ENCODE measurements around the gene TGFB2.

Gene TGFB2

DNA sequence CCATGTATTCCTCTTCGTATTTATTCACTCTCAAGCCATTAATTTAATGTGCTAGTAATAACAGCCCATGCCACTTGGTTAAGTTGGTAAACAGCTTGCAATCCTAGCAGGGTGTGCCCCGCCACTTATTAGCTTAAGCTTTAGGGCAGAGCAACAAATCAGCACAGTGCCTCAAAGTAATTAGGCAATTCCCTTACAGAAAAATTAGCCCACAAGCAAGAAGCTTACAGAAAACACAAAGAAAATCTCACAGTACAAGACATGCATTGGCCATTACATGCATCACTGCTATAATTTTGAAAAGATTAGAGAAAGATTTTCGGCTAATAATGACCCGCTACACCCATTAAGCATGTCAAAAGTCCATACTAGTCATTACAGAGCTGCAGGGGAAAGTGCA lies 47.6 kb downstream of the TGFB2 start:
- no peak overlapping the region for H3K27ac ChIP-seq (ENCODE audit: low read length)
- no peaks in the 10 kb centered on the region for H3K9me3 ChIP-seq (ENCODE audit: control insufficient read depth in 2 of 2, low read length in 2 of 2)
- no peak overlapping the region for H3K9ac ChIP-seq (ENCODE audit: low read length in 2 of 2)
- peaks cover 2% of the 10 kb centered on the region for H3K4me1 ChIP-seq (ENCODE audit: control insufficient read depth, insufficient read depth, low read length)
- H3K4me3 ChIP-seq (ENCODE audit: low read length in 2 of 2), result no peak overlapping the region
- no peaks in the 10 kb centered on the region for H3K36me3 ChIP-seq (ENCODE audit: control insufficient read depth in 2 of 2, insufficient read depth in 2 of 2, low read length in 2 of 2)
- no peaks in the 10 kb centered on the region for H3K27me3 ChIP-seq (ENCODE audit: control insufficient read depth in 1 of 2, insufficient read depth in 2 of 2, low read length in 2 of 2)

GRCh38 chr1:218394416-218394815 lies 49.3 kb downstream of the TGFB2 start:
- H3K27me3 ChIP-seq (ENCODE audit: control insufficient read depth in 1 of 2, insufficient read depth in 2 of 2, low read length in 2 of 2), result no peaks in the 10 kb centered on the region
- H3K9me3 ChIP-seq (ENCODE audit: control insufficient read depth in 2 of 2, low read length in 2 of 2), result no peaks in the 10 kb centered on the region
- no peak overlapping the region for H3K27ac ChIP-seq (ENCODE audit: low read length)
- no peak overlapping the region for H3K9ac ChIP-seq (ENCODE audit: low read length in 2 of 2)
- H3K36me3 ChIP-seq (ENCODE audit: control insufficient read depth in 2 of 2, insufficient read depth in 2 of 2, low read length in 2 of 2), result no peaks in the 10 kb centered on the region
- H3K4me1 ChIP-seq (ENCODE audit: control insufficient read depth, insufficient read depth, low read length), result no peaks in the 10 kb centered on the region
- no peak overlapping the region for H3K4me3 ChIP-seq (ENCODE audit: low read length in 2 of 2)

- Histone ChIP-seq H3K4me3 (ENCODE audit: low read length in 2 of 2) (no peak overlapping the region), H3K9ac (ENCODE audit: low read length in 2 of 2) (no peak overlapping the region), H3K9me3 (ENCODE audit: control insufficient read depth in 2 of 2, low read length in 2 of 2) (no peaks in the 10 kb centered on the region), H3K4me1 (ENCODE audit: control insufficient read depth, insufficient read depth, low read length) (peaks cover 2% of the 10 kb centered on the region), H3K27me3 (ENCODE audit: control insufficient read depth in 1 of 2, insufficient read depth in 2 of 2, low read length in 2 of 2) (no peaks in the 10 kb centered on the region), H3K27ac (ENCODE audit: low read length) (no peak overlapping the region), H3K36me3 (ENCODE audit: control insufficient read depth in 2 of 2, insufficient read depth in 2 of 2, low read length in 2 of 2) (no peaks in the 10 kb centered on the region)
Measured at GRCh38 chr1:218394989-218395388, 49.9 kb downstream of the TGFB2 start.

DNA sequence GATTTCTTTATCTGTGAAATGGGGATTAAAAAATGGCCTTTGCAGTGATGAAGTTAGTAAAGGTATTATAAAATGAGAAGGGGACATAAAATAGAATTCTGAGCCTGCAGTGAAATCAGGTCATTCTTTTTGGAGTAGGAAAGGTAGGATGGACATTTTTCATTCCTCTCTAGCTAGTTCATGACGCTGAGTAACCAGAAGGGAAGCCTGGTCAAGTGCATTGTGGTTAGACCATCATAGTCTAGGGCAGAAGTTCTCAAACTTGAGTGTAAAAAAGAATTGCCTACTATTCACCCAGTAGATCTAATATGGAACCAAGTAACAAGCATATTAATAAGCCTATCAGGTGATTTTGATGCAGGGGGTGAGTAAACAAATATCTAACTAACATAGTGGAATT lies 50.8 kb downstream of the TGFB2 start:
- no peak overlapping the region for H3K9ac ChIP-seq (ENCODE audit: low read length in 2 of 2)
- no peaks in the 10 kb centered on the region for H3K36me3 ChIP-seq (ENCODE audit: control insufficient read depth in 2 of 2, insufficient read depth in 2 of 2, low read length in 2 of 2)
- H3K27ac ChIP-seq (ENCODE audit: low read length), result no peak overlapping the region
- no peaks in the 10 kb centered on the region for H3K9me3 ChIP-seq (ENCODE audit: control insufficient read depth in 2 of 2, low read length in 2 of 2)
- H3K27me3 ChIP-seq (ENCODE audit: control insufficient read depth in 1 of 2, insufficient read depth in 2 of 2, low read length in 2 of 2), result no peaks in the 10 kb centered on the region
- H3K4me3 ChIP-seq (ENCODE audit: low read length in 2 of 2), result no peak overlapping the region
- peaks cover 6% of the 10 kb centered on the region for H3K4me1 ChIP-seq (ENCODE audit: control insufficient read depth, insufficient read depth, low read length)

GRCh38 chr1:218397752-218398339 lies 52.7 kb downstream of the TGFB2 start:
- Histone ChIP-seq H3K27ac (ENCODE audit: low read length) (no peak overlapping the region), H3K4me1 (ENCODE audit: control insufficient read depth, insufficient read depth, low read length) (peaks cover 23% of the 10 kb centered on the region), H3K27me3 (ENCODE audit: control insufficient read depth in 1 of 2, insufficient read depth in 2 of 2, low read length in 2 of 2) (no peaks in the 10 kb centered on the region), H3K9me3 (ENCODE audit: control insufficient read depth in 2 of 2, low read length in 2 of 2) (no peaks in the 10 kb centered on the region), H3K36me3 (ENCODE audit: control insufficient read depth in 2 of 2, insufficient read depth in 2 of 2, low read length in 2 of 2) (no peaks in the 10 kb centered on the region), H3K9ac (ENCODE audit: low read length in 2 of 2) (no peak overlapping the region), H3K4me3 (ENCODE audit: low read length in 2 of 2) (no peak overlapping the region)

GRCh38 chr1:218400624-218401023 lies 55.5 kb downstream of the TGFB2 start:
- no peak overlapping the region for H3K4me3 ChIP-seq (ENCODE audit: low read length in 2 of 2)
- H3K36me3 ChIP-seq (ENCODE audit: control insufficient read depth in 2 of 2, insufficient read depth in 2 of 2, low read length in 2 of 2), result no peaks in the 10 kb centered on the region
- H3K27me3 ChIP-seq (ENCODE audit: control insufficient read depth in 1 of 2, insufficient read depth in 2 of 2, low read length in 2 of 2), result no peaks in the 10 kb centered on the region
- no peak overlapping the region for H3K9ac ChIP-seq (ENCODE audit: low read length in 2 of 2)
- peaks cover 31% of the 10 kb centered on the region for H3K4me1 ChIP-seq (ENCODE audit: control insufficient read depth, insufficient read depth, low read length)
- H3K9me3 ChIP-seq (ENCODE audit: control insufficient read depth in 2 of 2, low read length in 2 of 2), result no peaks in the 10 kb centered on the region
- peak overlapping the region; percentile 75 for H3K27ac ChIP-seq (ENCODE audit: low read length)

DNA sequence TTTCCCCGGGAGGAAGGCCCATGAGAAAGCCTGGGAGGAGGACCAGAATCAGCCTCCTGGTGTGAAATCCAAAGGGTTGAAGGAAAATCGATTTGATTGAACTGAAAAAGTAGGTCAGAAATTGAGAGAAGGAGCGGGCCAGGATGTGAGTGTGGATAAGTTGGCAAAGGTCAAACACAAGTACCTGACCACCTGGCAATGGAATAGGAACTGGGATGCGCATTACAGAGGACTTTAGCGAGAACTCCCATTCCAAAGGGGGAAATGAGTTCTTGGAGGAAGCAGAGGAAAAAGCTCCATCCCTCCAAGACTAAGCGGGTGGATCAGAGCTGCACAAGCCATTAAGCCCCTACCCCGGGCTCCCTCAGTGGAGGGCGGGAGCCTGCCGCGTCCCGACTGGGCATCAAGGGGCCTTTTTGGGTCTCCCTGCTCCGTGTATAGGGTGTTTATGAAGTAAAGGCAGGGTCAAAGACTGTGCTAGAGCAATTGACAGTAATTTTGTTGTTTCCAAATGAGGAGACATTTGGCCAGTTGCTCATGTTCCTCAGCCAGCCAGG lies 56.4 kb downstream of the TGFB2 start:
- Histone ChIP-seq H3K4me3 (ENCODE audit: low read length in 2 of 2) (peak overlapping the region; percentile 36 to 52), H3K27me3 (ENCODE audit: control insufficient read depth in 1 of 2, insufficient read depth in 2 of 2, low read length in 2 of 2) (no peaks in the 10 kb centered on the region), H3K9ac (ENCODE audit: low read length in 2 of 2) (peak overlapping the region in 1 of 2 donors; percentile 60), H3K36me3 (ENCODE audit: control insufficient read depth in 2 of 2, insufficient read depth in 2 of 2, low read length in 2 of 2) (peaks cover 4% of the 10 kb centered on the region in 2 donors), H3K27ac (ENCODE audit: low read length) (peak overlapping the region; percentile 75), H3K4me1 (ENCODE audit: control insufficient read depth, insufficient read depth, low read length) (peaks cover 31% of the 10 kb centered on the region), H3K9me3 (ENCODE audit: control insufficient read depth in 2 of 2, low read length in 2 of 2) (no peaks in the 10 kb centered on the region)

DNA sequence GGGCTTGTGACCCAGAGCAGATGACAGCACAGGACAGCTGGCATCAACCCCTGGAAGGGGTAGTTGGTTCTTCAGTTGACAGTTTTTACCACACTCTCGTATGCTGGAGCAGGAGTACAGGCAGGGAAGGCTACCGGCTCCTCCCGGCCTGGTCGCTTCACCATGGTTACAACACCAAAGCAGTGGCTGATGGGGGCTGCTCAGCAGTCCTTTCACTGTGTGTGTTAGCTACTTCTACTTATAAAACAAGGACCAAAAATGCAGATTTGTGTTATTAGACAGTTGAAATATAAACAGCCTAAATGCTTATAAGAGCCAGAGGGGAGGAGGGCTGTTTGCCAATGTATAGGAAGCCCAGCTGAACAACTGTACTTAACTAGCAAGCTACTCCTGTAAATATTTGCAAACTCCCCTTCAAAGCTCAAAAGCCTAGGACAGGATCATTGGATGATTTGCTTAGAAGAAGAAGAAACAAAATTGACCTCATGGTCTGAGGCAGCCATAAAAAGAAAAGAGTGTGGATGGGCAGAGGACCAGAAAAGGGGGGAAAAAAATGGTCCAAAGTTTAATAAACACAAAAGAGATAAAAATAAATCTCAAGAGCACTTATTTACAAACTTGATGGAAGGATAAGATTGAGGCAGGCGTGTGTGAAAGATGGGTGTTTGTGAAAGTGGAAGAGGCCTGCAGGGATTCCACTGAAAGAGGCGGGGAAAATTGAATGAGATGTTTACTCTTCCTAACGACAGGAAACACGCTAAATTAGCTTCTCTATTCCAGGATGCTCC lies 57.1 kb downstream of the TGFB2 start:
- H3K9ac ChIP-seq (ENCODE audit: low read length in 2 of 2), result peak overlapping the region in 1 of 2 donors; percentile 60
- no peaks in the 10 kb centered on the region for H3K9me3 ChIP-seq (ENCODE audit: control insufficient read depth in 2 of 2, low read length in 2 of 2)
- no peaks in the 10 kb centered on the region for H3K27me3 ChIP-seq (ENCODE audit: control insufficient read depth in 1 of 2, insufficient read depth in 2 of 2, low read length in 2 of 2)
- H3K27ac ChIP-seq (ENCODE audit: low read length), result peak overlapping the region; percentile 75
- peaks cover 31% of the 10 kb centered on the region for H3K4me1 ChIP-seq (ENCODE audit: control insufficient read depth, insufficient read depth, low read length)
- peaks cover 6% of the 10 kb centered on the region in 2 donors for H3K36me3 ChIP-seq (ENCODE audit: control insufficient read depth in 2 of 2, insufficient read depth in 2 of 2, low read length in 2 of 2)
- H3K4me3 ChIP-seq (ENCODE audit: low read length in 2 of 2), result peak overlapping the region; percentile 36 to 52

- H3K4me3 ChIP-seq (ENCODE audit: low read length in 2 of 2), result peak overlapping the region; percentile 18 to 35
- no peak overlapping the region for H3K9ac ChIP-seq (ENCODE audit: low read length in 2 of 2)
- no peaks in the 10 kb centered on the region for H3K27me3 ChIP-seq (ENCODE audit: control insufficient read depth in 1 of 2, insufficient read depth in 2 of 2, low read length in 2 of 2)
- peaks cover 6% of the 10 kb centered on the region in 2 donors for H3K36me3 ChIP-seq (ENCODE audit: control insufficient read depth in 2 of 2, insufficient read depth in 2 of 2, low read length in 2 of 2)
- H3K9me3 ChIP-seq (ENCODE audit: control insufficient read depth in 2 of 2, low read length in 2 of 2), result no peaks in the 10 kb centered on the region
- peaks cover 31% of the 10 kb centered on the region for H3K4me1 ChIP-seq (ENCODE audit: control insufficient read depth, insufficient read depth, low read length)
- H3K27ac ChIP-seq (ENCODE audit: low read length), result peak overlapping the region; percentile 75
Measured at GRCh38 chr1:218402786-218403120, 57.6 kb downstream of the TGFB2 start.

- Histone ChIP-seq H3K4me3 (ENCODE audit: low read length in 2 of 2) (peak overlapping the region in 1 of 2 donors; percentile 35), H3K27ac (ENCODE audit: low read length) (peak overlapping the region; percentile 75), H3K36me3 (ENCODE audit: control insufficient read depth in 2 of 2, insufficient read depth in 2 of 2, low read length in 2 of 2) (peaks cover 6% of the 10 kb centered on the region in 2 donors), H3K9ac (ENCODE audit: low read length in 2 of 2) (no peak overlapping the region), H3K27me3 (ENCODE audit: control insufficient read depth in 1 of 2, insufficient read depth in 2 of 2, low read length in 2 of 2) (no peaks in the 10 kb centered on the region), H3K4me1 (ENCODE audit: control insufficient read depth, insufficient read depth, low read length) (peaks cover 31% of the 10 kb centered on the region), H3K9me3 (ENCODE audit: control insufficient read depth in 2 of 2, low read length in 2 of 2) (no peaks in the 10 kb centered on the region)
Measured at GRCh38 chr1:218403300-218403699, 58.2 kb downstream of the TGFB2 start.

DNA sequence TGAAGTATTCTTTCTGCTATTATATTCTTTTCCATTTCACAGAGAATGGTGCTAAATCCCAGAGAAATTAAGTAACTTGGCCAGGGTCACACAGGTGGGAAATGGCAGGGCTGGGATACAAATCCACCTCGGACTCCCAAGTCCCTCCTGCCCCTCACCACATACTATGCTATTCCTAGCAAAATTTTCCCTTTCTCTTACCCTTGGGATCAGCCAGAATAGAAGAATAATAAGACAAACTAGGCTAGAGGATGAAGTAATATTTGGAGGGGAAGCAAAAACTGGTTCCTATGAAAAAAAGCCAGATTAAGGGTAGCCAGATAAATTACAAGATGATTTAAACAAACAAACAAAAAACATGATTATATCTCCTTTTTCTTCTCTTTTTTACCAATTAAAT lies 62.5 kb downstream of the TGFB2 start:
- H3K27me3 ChIP-seq (ENCODE audit: control insufficient read depth in 1 of 2, insufficient read depth in 2 of 2, low read length in 2 of 2), result no peaks in the 10 kb centered on the region
- H3K9ac ChIP-seq (ENCODE audit: low read length in 2 of 2), result no peak overlapping the region
- H3K27ac ChIP-seq (ENCODE audit: low read length), result no peak overlapping the region

More for the DNA sequence above, 62.5 kb downstream of the TGFB2 start:
- Histone ChIP-seq H3K36me3 (ENCODE audit: control insufficient read depth in 2 of 2, insufficient read depth in 2 of 2, low read length in 2 of 2) (peaks cover 7 to 11% of the 10 kb centered on the region in 2 donors), H3K9me3 (ENCODE audit: control insufficient read depth in 2 of 2, low read length in 2 of 2) (no peaks in the 10 kb centered on the region), H3K4me3 (ENCODE audit: low read length in 2 of 2) (no peak overlapping the region), H3K4me1 (ENCODE audit: control insufficient read depth, insufficient read depth, low read length) (peaks cover 10% of the 10 kb centered on the region)
